ENCODE data around the gene HOXA5.
A peak's percentile ranks its signal among the peaks of the same experiment; 100 is the strongest.

DNA sequence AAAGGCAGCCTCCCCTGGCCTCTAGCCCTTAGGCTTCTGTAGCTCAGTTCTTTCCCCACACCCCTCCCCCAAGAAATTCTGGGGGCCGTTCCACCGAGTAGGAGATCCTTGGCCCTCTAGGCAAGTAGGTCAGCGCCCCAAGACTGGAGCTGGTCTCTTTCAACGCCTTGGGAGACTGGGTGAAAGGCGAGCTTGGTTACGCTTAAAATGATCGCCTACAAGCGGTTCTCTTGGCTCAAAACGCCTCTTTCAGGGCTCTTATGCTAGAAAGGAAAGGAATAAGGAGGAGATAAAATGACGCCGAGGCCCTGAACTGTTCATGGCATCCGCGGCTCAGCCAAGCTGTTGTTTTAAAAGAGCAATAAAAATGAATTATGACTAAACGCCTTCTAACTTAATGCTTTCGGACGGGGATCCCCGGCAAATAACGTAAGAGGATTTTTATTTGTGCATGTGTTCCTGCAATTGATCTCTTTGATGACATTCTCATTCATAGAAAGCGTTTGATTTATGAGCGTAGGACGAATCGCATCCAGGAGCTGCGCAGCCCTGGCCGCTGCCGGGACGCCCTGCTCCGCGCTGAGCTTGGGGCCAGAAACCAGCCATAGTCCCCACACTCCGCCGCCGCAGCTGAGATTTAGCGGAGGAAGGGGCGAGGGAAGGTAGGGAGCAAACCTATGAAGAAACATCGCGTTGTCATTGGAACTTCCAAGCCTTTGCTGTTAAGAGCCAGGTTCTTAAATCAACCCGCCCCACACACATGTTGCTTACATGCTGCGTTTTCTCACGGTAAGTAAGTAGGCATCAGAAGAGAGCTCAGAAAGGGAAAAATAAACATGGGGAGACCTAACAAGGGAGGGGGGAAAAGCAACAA, 44.7 kb downstream of the HOXA5 start:
- TF ChIP-seq POLR2A (IDR thresholded peaks at IDR 0.05; ENCODE audit: low read depth) (no peak), POLR2AphosphoS5 (IDR thresholded peaks at IDR 0.05) (peak in 1 of 2 donors; percentile 33), EP300 (IDR thresholded peaks at IDR 0.05) (no peak)

Data from esophagus muscularis mucosa (tissue), 3 donors.